WTC11 (cell line): Measurements from ENCODE around the gene XRCC5. TPM values are rescaled to one million over a fixed set of nuclear protein-coding genes. Genes with fewer than 3 reads are reported as not detected.

Experiments used
- ATAC-seq: fragments of 200-7000 bp; cut with Tn5 transposase; 2 replicates; pipeline ENCODE4 v1.10.0; 2021; ENCODE audit warnings: mild to moderate bottlenecking, moderate library complexity
- CTCF ChIA-PET: fragments of 300-600 bp; sonication (Branson Sonifier 250); formaldehyde crosslinking; loops from one replicate; lab custom pipeline; 2021; ENCODE audit warnings: antibody characterized with exemption; lab: Charles Lee
- POLR2A ChIA-PET: fragments of 350-600 bp; sonication (Branson Sonifier 250); formaldehyde crosslinking; loops from one replicate; lab custom pipeline; 2021; ENCODE audit warnings: antibody characterized with exemption; lab: Charles Lee
- DNase-seq: peaks from one replicate; pipeline ENCODE4 v3.0.0; 2021; ENCODE audit warnings: low spot score
- H3K27ac Mint-ChIP-seq: 2 replicates; pipeline ENCODE4 v1.8.0; 2021; ENCODE audit warnings: mixed read lengths
- H3K27me3 Mint-ChIP-seq: 2 replicates; pipeline ENCODE4 v1.8.0; 2021; ENCODE audit warnings: low read depth, mild to moderate bottlenecking, moderate library complexity, mixed read lengths
- H3K36me3 Mint-ChIP-seq: 2 replicates; pipeline ENCODE4 v1.8.0; 2021; ENCODE audit warnings: mixed read lengths
- H3K4me1 Mint-ChIP-seq: 2 replicates; pipeline ENCODE4 v1.8.0; 2022; ENCODE audit warnings: mixed read lengths
- H3K4me3 Mint-ChIP-seq: 2 replicates; pipeline ENCODE4 v1.8.0; 2021; ENCODE audit warnings: mild to moderate bottlenecking, moderate library complexity, mixed read lengths
- H3K9me3 Mint-ChIP-seq: 2 replicates; pipeline ENCODE4 v1.8.0; 2021; ENCODE audit warnings: mixed read lengths
- ATF1 ChIP-seq: sonication (generic); formaldehyde crosslinking; IDR thresholded peaks from 2 replicates; pipeline ENCODE4 v1.8.1; 2023; ENCODE audit warnings: mild to moderate bottlenecking, moderate library complexity, missing genetic modification reagents
- E2F4 ChIP-seq: sonication (generic); formaldehyde crosslinking; IDR thresholded peaks from 2 replicates; pipeline ENCODE4 v1.8.1; 2022; ENCODE audit warnings: low read depth, mild to moderate bottlenecking, moderate library complexity, missing genetic modification reagents, borderline replicate concordance
- HMGA2 ChIP-seq: fragments of 250-450 bp; sonication (Bioruptor Pico); IDR thresholded peaks from 2 replicates; pipeline ENCODE4 v1.4.0; 2021; ENCODE audit warnings: mild to moderate bottlenecking, moderate library complexity
- HMGXB4 ChIP-seq: sonication (generic); formaldehyde crosslinking; IDR thresholded peaks from 2 replicates; pipeline ENCODE4 v1.8.1; 2023; ENCODE audit warnings: mild to moderate bottlenecking, moderate library complexity, missing genetic modification reagents
- JUN ChIP-seq: sonication (generic); formaldehyde crosslinking; IDR thresholded peaks from 2 replicates; pipeline ENCODE4 v1.8.0; 2023; ENCODE audit warnings: mild to moderate bottlenecking, missing genetic modification reagents
- NFE2L1 ChIP-seq: sonication (generic); formaldehyde crosslinking; IDR thresholded peaks from 2 replicates; pipeline ENCODE4 v1.8.1; 2023; ENCODE audit warnings: missing genetic modification reagents
- RELA ChIP-seq: sonication (generic); formaldehyde crosslinking; IDR thresholded peaks from 2 replicates; pipeline ENCODE4 v1.8.1; 2022; ENCODE audit warnings: missing genetic modification reagents, mild to moderate bottlenecking, borderline replicate concordance
- SMAD4 ChIP-seq: sonication (generic); formaldehyde crosslinking; IDR thresholded peaks from 2 replicates; pipeline ENCODE4 v1.8.0; 2022; ENCODE audit warnings: mild to moderate bottlenecking, missing genetic modification reagents
- ZBTB21 ChIP-seq: sonication (generic); formaldehyde crosslinking; IDR thresholded peaks from 2 replicates; pipeline ENCODE4 v1.8.1; 2023; ENCODE audit warnings: mild to moderate bottlenecking, missing genetic modification reagents, borderline replicate concordance
- ZBTB43 ChIP-seq: sonication (generic); formaldehyde crosslinking; IDR thresholded peaks from 2 replicates; pipeline ENCODE4 v1.8.1; 2023; ENCODE audit warnings: mild to moderate bottlenecking, missing genetic modification reagents
- ZNF121 ChIP-seq: sonication (generic); formaldehyde crosslinking; IDR thresholded peaks from 2 replicates; pipeline ENCODE4 v1.8.0; 2023; ENCODE audit warnings: missing genetic modification reagents
- ZNF416 ChIP-seq: fragments of 250-450 bp; sonication (Bioruptor Pico); IDR thresholded peaks from 2 replicates; pipeline ENCODE4 v1.9.0; 2021; ENCODE audit warnings: mild to moderate bottlenecking, inconsistent platforms
- ZNF423 ChIP-seq: fragments of 250-450 bp; sonication (Bioruptor Pico); IDR thresholded peaks from 2 replicates; pipeline ENCODE4 v2.1.2; 2022; ENCODE audit warnings: mild to moderate bottlenecking, moderate library complexity
- ZNF532 ChIP-seq: fragments of 250-450 bp; sonication (Bioruptor Pico); IDR thresholded peaks from 2 replicates; pipeline ENCODE4 v1.9.0; 2021; ENCODE audit warnings: mild to moderate bottlenecking, borderline replicate concordance
- total RNA-seq: library from RNA; stranded (reverse); gene quantifications from 3 replicates; pipeline ENCODE4 v1.2.3, GENCODE V29; 2021
- TF ChIP-seq, protein P1 (sequence below): sonication (generic); formaldehyde crosslinking; IDR thresholded peaks from 2 replicates; pipeline ENCODE4 v1.8.1; 2022; ENCODE audit warnings: missing genetic modification reagents, borderline replicate concordance
- TF ChIP-seq, protein P2 (sequence below): sonication (generic); formaldehyde crosslinking; IDR thresholded peaks from 2 replicates; pipeline ENCODE4 v1.8.1; 2022; ENCODE audit warnings: mild to moderate bottlenecking, missing genetic modification reagents, moderate library complexity, borderline replicate concordance
- TF ChIP-seq, protein P3 (sequence below): sonication (generic); formaldehyde crosslinking; IDR thresholded peaks from 2 replicates; pipeline ENCODE4 v1.8.0; 2023; ENCODE audit warnings: missing genetic modification reagents, mild to moderate bottlenecking, borderline replicate concordance
- TF ChIP-seq, protein P4 (sequence below): fragments of 250-450 bp; sonication (Bioruptor Pico); IDR thresholded peaks from 2 replicates; pipeline ENCODE4 v2.1.2; 2022; ENCODE audit warnings: mild to moderate bottlenecking, moderate library complexity

Gene XRCC5
- total RNA-seq, 1 experiment from 2014 or later, result 522 TPM

- no peak for DNase-seq
- H3K36me3 Mint-ChIP-seq, result peaks cover 10% of the 10 kb centered on the region
- peaks cover 12% of the 10 kb centered on the region for H3K4me1 Mint-ChIP-seq
- no peak overlapping the region for H3K4me3 Mint-ChIP-seq
- no peaks in the 10 kb centered on the region for H3K27me3 Mint-ChIP-seq
- no peak for ATAC-seq
- CTCF ChIA-PET, result interaction anchor here (1.3 kb wide), 1 partner anchor 11 kb away, joined by 4 read pairs; no protein-coding TSS in a partner anchor
- no peak overlapping the region for H3K27ac Mint-ChIP-seq
- POLR2A ChIA-PET, result no interaction called here
- TF ChIP-seq ZBTB21 (CRISPR knock-in tag), result no peak
- no peak for TF ChIP-seq NFE2L1 (CRISPR knock-in tag)
- no peak for TF ChIP-seq ZNF121 (CRISPR knock-in tag)
- TF ChIP-seq ZNF416 (CRISPR knock-in tag), result no peak
- TF ChIP-seq ZBTB43, result no peak
- TF ChIP-seq HMGXB4 (CRISPR knock-in tag), result no peak
- TF ChIP-seq ZNF532 (CRISPR knock-in tag), result no peak
- TF ChIP-seq RELA, result no peak
- TF ChIP-seq JUN (CRISPR knock-in tag), result no peak
- TF ChIP-seq ATF1, result no peak
- TF ChIP-seq, protein P1, sequence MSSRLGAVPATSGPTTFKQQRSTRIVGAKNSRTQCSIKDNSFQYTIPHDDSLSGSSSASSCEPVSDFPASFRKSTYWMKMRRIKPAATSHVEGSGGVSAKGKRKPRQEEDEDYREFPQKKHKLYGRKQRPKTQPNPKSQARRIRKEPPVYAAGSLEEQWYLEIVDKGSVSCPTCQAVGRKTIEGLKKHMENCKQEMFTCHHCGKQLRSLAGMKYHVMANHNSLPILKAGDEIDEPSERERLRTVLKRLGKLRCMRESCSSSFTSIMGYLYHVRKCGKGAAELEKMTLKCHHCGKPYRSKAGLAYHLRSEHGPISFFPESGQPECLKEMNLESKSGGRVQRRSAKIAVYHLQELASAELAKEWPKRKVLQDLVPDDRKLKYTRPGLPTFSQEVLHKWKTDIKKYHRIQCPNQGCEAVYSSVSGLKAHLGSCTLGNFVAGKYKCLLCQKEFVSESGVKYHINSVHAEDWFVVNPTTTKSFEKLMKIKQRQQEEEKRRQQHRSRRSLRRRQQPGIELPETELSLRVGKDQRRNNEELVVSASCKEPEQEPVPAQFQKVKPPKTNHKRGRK (CRISPR knock-in tag), result no peak
- no peak for TF ChIP-seq SMAD4 (CRISPR knock-in tag)
- no peak for TF ChIP-seq ZNF423 (CRISPR knock-in tag)
- TF ChIP-seq HMGA2, result no peak
- TF ChIP-seq, protein P2, sequence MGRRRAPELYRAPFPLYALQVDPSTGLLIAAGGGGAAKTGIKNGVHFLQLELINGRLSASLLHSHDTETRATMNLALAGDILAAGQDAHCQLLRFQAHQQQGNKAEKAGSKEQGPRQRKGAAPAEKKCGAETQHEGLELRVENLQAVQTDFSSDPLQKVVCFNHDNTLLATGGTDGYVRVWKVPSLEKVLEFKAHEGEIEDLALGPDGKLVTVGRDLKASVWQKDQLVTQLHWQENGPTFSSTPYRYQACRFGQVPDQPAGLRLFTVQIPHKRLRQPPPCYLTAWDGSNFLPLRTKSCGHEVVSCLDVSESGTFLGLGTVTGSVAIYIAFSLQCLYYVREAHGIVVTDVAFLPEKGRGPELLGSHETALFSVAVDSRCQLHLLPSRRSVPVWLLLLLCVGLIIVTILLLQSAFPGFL (CRISPR knock-in tag), result no peak
- no peaks in the 10 kb centered on the region for H3K9me3 Mint-ChIP-seq
These were observed 102.5 kb downstream of the XRCC5 start for GRCh38 chr2:216211614-216212145.

DNA sequence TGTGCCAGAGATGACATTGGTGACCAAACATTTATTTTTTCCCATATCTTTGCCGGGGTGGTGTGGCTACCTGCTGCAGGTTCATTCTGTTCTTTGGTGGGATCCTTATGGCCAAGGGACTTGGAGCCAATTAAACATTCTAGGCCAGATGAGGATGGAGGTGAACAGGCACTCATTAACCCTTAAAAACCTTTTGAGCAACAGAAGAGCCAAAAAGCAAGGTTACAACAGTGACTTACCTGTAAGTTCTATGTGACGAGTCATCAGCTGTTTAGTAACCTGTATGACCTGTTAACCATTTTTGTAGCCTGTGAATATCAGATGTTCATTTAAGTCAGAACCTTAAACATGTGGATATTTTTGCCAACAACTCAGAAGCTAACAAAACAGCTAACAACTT is 105.6 kb downstream of the XRCC5 start:
- Mint-ChIP-seq H3K27ac (no peak overlapping the region), H3K9me3 (no peaks in the 10 kb centered on the region), H3K36me3 (no peaks in the 10 kb centered on the region), H3K27me3 (no peaks in the 10 kb centered on the region), H3K4me3 (no peak overlapping the region), H3K4me1 (peaks cover 5% of the 10 kb centered on the region)
- ATAC-seq (no peak), DNase-seq (no peak)
- CTCF ChIA-PET, result interaction anchor here (0.6 to 1.2 kb wide), 2 partner anchors 284 to 334 kb away, joined by 3 to 5 read pairs; partner anchors contain the start of gene RPL37A
- POLR2A ChIA-PET, result interaction anchor here (0.6 kb wide), 1 partner anchor 52 kb away, joined by 3 read pairs; no protein-coding TSS in a partner anchor
- TF ChIP-seq, protein P3, sequence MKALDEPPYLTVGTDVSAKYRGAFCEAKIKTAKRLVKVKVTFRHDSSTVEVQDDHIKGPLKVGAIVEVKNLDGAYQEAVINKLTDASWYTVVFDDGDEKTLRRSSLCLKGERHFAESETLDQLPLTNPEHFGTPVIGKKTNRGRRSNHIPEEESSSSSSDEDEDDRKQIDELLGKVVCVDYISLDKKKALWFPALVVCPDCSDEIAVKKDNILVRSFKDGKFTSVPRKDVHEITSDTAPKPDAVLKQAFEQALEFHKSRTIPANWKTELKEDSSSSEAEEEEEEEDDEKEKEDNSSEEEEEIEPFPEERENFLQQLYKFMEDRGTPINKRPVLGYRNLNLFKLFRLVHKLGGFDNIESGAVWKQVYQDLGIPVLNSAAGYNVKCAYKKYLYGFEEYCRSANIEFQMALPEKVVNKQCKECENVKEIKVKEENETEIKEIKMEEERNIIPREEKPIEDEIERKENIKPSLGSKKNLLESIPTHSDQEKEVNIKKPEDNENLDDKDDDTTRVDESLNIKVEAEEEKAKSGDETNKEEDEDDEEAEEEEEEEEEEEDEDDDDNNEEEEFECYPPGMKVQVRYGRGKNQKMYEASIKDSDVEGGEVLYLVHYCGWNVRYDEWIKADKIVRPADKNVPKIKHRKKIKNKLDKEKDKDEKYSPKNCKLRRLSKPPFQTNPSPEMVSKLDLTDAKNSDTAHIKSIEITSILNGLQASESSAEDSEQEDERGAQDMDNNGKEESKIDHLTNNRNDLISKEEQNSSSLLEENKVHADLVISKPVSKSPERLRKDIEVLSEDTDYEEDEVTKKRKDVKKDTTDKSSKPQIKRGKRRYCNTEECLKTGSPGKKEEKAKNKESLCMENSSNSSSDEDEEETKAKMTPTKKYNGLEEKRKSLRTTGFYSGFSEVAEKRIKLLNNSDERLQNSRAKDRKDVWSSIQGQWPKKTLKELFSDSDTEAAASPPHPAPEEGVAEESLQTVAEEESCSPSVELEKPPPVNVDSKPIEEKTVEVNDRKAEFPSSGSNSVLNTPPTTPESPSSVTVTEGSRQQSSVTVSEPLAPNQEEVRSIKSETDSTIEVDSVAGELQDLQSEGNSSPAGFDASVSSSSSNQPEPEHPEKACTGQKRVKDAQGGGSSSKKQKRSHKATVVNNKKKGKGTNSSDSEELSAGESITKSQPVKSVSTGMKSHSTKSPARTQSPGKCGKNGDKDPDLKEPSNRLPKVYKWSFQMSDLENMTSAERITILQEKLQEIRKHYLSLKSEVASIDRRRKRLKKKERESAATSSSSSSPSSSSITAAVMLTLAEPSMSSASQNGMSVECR, result no peak
- no peak for TF ChIP-seq E2F4 (CRISPR knock-in tag)
- TF ChIP-seq, protein P4, sequence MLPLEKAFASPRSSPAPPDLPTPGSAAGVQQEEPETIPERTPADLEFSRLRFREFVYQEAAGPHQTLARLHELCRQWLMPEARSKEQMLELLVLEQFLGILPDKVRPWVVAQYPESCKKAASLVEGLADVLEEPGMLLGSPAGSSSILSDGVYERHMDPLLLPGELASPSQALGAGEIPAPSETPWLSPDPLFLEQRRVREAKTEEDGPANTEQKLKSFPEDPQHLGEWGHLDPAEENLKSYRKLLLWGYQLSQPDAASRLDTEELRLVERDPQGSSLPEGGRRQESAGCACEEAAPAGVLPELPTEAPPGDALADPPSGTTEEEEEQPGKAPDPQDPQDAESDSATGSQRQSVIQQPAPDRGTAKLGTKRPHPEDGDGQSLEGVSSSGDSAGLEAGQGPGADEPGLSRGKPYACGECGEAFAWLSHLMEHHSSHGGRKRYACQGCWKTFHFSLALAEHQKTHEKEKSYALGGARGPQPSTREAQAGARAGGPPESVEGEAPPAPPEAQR (CRISPR knock-in tag), result no peak
